OCI-LY3 (cell line): ENCODE measurements around the gene UBA1.

Experiments
- H2AFZ ChIP-seq: fragments of 200-600, 300-600 bp; shearing (Covaris generic); 2 replicates; pipeline ENCODE4 v1.6.0; 2014; ENCODE audit warnings: antibody characterized with exemption, low read depth, low read length
- H3K27ac ChIP-seq: fragments of 200-600, 300-600 bp; sonication (generic); 2 replicates; pipeline ENCODE4 v1.5.1; 2014; ENCODE audit warnings: mild to moderate bottlenecking, low read length, moderate library complexity, mixed read lengths
- H3K27me3 ChIP-seq: fragments of 200-600, 300-600 bp; sonication (generic); 2 replicates; pipeline ENCODE4 v1.6.1; 2014; ENCODE audit warnings: low read depth, low read length, mixed read lengths
- H3K36me3 ChIP-seq: fragments of 200-600, 300-600 bp; sonication (generic); replicated peaks from 2 replicates; pipeline ENCODE3; 2014; ENCODE audit warnings: low read depth, low read length, mixed read lengths
- H3K4me1 ChIP-seq: fragments of 300-600, 200-600 bp; sonication (generic); 2 replicates; pipeline ENCODE4 v1.6.1; 2014; ENCODE audit warnings: low read length, mixed read lengths
- H3K4me2 ChIP-seq: fragments of 200-600, 300-600 bp; sonication (generic); 2 replicates; pipeline ENCODE4 v1.6.1; 2014; ENCODE audit warnings: low read length, mixed read lengths
- H3K4me3 ChIP-seq: fragments of 300-600, 200-600 bp; sonication (generic); 2 replicates; pipeline ENCODE4 v1.5.1; 2014; ENCODE audit warnings: antibody characterized with exemption, mild to moderate bottlenecking, low read length, moderate library complexity
- H3K79me2 ChIP-seq: fragments of 300-600, 200-600 bp; shearing (Covaris generic); 2 replicates; pipeline ENCODE4 v1.6.1; 2014; ENCODE audit warnings: mild to moderate bottlenecking, low read length, mixed read lengths
- H3K9ac ChIP-seq: fragments of 300-600, 200-600 bp; shearing (Covaris generic); 2 replicates; pipeline ENCODE4 v1.6.0; 2014; ENCODE audit warnings: mild to moderate bottlenecking, low read length, moderate library complexity
- H3K9me3 ChIP-seq: fragments of 200-600, 300-600 bp; shearing (Covaris generic); 2 replicates; pipeline ENCODE4 v1.6.1; 2014; ENCODE audit warnings: low read length, mixed read lengths; ENCODE audit not compliant: insufficient read depth
- H4K20me1 ChIP-seq: fragments of 200-600, 300-600 bp; sonication (generic); 2 replicates; pipeline ENCODE4 v1.6.1; 2016; ENCODE audit warnings: low read length, mixed read lengths; ENCODE audit not compliant: insufficient read depth
- CTCF ChIP-seq: fragments of 200-600, 300-600 bp; sonication (generic); IDR thresholded peaks from 2 replicates; pipeline ENCODE4 v1.5.1; 2014; ENCODE audit warnings: antibody characterized with exemption, low read length, low read depth
- EZH2phosphoT487 ChIP-seq: fragments of 200-600 bp; shearing (Covaris generic); IDR thresholded peaks from 2 replicates; pipeline ENCODE4 v1.6.1; 2018; ENCODE audit warnings: antibody characterized with exemption, mixed run types, low read depth

The UBA1 gene

GRCh38 chrX:47199286-47199685, 5.7 kb downstream of the UBA1 start:
- Histone ChIP-seq H3K4me2 (no peak overlapping the region), H4K20me1 (peaks cover 45% of the 10 kb centered on the region), H3K27me3 (no peaks in the 10 kb centered on the region), H2AFZ (no peak overlapping the region), H3K4me1 (peaks cover 12% of the 10 kb centered on the region), H3K27ac (no peak overlapping the region), H3K4me3 (no peak overlapping the region), H3K79me2 (peaks cover 59% of the 10 kb centered on the region), H3K9ac (no peak overlapping the region), H3K9me3 (no peaks in the 10 kb centered on the region), H3K36me3 (peaks cover 79% of the 10 kb centered on the region)
- TF ChIP-seq CTCF (no peak), EZH2phosphoT487 (no peak)

- Histone ChIP-seq H3K27me3 (no peaks in the 10 kb centered on the region), H3K79me2 (peaks cover 48% of the 10 kb centered on the region), H3K9me3 (no peaks in the 10 kb centered on the region), H3K36me3 (peaks cover 78% of the 10 kb centered on the region), H3K9ac (no peak overlapping the region), H3K27ac (no peak overlapping the region), H2AFZ (no peak overlapping the region), H3K4me1 (peaks cover 3% of the 10 kb centered on the region), H3K4me2 (no peak overlapping the region), H4K20me1 (peaks cover 33% of the 10 kb centered on the region), H3K4me3 (no peak overlapping the region)
- no peak for TF ChIP-seq CTCF
- no peak for TF ChIP-seq EZH2phosphoT487
Observed at GRCh38 chrX:47200385-47201150, 6.9 kb downstream of the UBA1 start.

GRCh38 chrX:47201345-47201944, 7.8 kb downstream of the UBA1 start:
- Histone ChIP-seq H3K9me3 (no peaks in the 10 kb centered on the region), H3K4me3 (no peak overlapping the region), H3K4me1 (no peaks in the 10 kb centered on the region), H2AFZ (no peak overlapping the region), H3K4me2 (no peak overlapping the region), H3K79me2 (peaks cover 39% of the 10 kb centered on the region), H4K20me1 (peaks cover 25% of the 10 kb centered on the region), H3K27me3 (no peaks in the 10 kb centered on the region), H3K9ac (no peak overlapping the region), H3K36me3 (peaks cover 75% of the 10 kb centered on the region), H3K27ac (no peak overlapping the region)
- no peak for TF ChIP-seq EZH2phosphoT487
- TF ChIP-seq CTCF: no peak

- no peaks in the 10 kb centered on the region for H3K27me3 ChIP-seq
- TF ChIP-seq CTCF (no peak), EZH2phosphoT487 (no peak)
- H4K20me1 ChIP-seq: peaks cover 16% of the 10 kb centered on the region
- H3K4me3 ChIP-seq: no peak overlapping the region
- no peaks in the 10 kb centered on the region for H3K9me3 ChIP-seq
- no peak overlapping the region for H3K4me2 ChIP-seq
- no peak overlapping the region for H2AFZ ChIP-seq
- peaks cover 31% of the 10 kb centered on the region for H3K79me2 ChIP-seq
- H3K9ac ChIP-seq: no peak overlapping the region
- H3K4me1 ChIP-seq: no peaks in the 10 kb centered on the region
- no peak overlapping the region for H3K27ac ChIP-seq
- peaks cover 75% of the 10 kb centered on the region for H3K36me3 ChIP-seq
Observed at GRCh38 chrX:47202316-47202715, 8.7 kb downstream of the UBA1 start.
